Activated T-cell treated with anti-CD3 and anti-CD28 coated beads for 4 hours (primary cell): ENCODE measurements around the gene KATNAL2.
"Not testable (repeated sequence)": the region's sequence is repeated elsewhere in the genome, so short reads cannot be mapped to it uniquely, and the experiment has no call there.

Experiments
- DNase-seq: peaks from one replicate; pipeline ENCODE4 v3.0.0-alpha.2; 2020

KATNAL2 gene

GRCh38 chr18:46939998-46940571 lies 22.7 kb downstream of the KATNAL2 start:
- DNase-seq: no peak

GRCh38 chr18:46942646-46943045 lies 25.2 kb downstream of the KATNAL2 start:
- no peak for DNase-seq

- peak; percentile 17 for DNase-seq
These were observed 29.4 kb downstream of the KATNAL2 start for GRCh38 chr18:46946656-46947282.

- no peak for DNase-seq
These were observed 32.8 kb downstream of the KATNAL2 start for GRCh38 chr18:46950064-46950656.

GRCh38 chr18:46953195-46953594 lies 35.8 kb downstream of the KATNAL2 start:
- no peak for DNase-seq

- DNase-seq: no peak
These were observed 40.8 kb downstream of the KATNAL2 start for GRCh38 chr18:46958209-46958608.

- not testable (repeated sequence) for DNase-seq
These were observed 46.5 kb downstream of the KATNAL2 start for GRCh38 chr18:46963656-46964578.

GRCh38 chr18:46964579-46965293 lies 47.3 kb downstream of the KATNAL2 start:
- not testable (repeated sequence) for DNase-seq

GRCh38 chr18:46966266-46966665 lies 48.9 kb downstream of the KATNAL2 start:
- not testable (repeated sequence) for DNase-seq

- not testable (repeated sequence) for DNase-seq
These were observed 52.1 kb downstream of the KATNAL2 start for GRCh38 chr18:46969551-46969950.

GRCh38 chr18:47019870-47020269 lies 102.5 kb downstream of the KATNAL2 start:
- not testable (repeated sequence) for DNase-seq

GRCh38 chr18:47020757-47021156 lies 103.4 kb downstream of the KATNAL2 start:
- not testable (repeated sequence) for DNase-seq

- DNase-seq: not testable (repeated sequence)
These were observed 105.4 kb downstream of the KATNAL2 start for GRCh38 chr18:47022821-47023220.

- not testable (repeated sequence) for DNase-seq
These were observed 106.5 kb downstream of the KATNAL2 start for GRCh38 chr18:47023769-47024465.

- DNase-seq: not testable (repeated sequence)
These were observed 108.3 kb downstream of the KATNAL2 start for GRCh38 chr18:47025557-47026174.

- not testable (repeated sequence) for DNase-seq
These were observed 111.3 kb downstream of the KATNAL2 start for GRCh38 chr18:47028738-47029137.

- DNase-seq: not testable (repeated sequence)
These were observed 112.4 kb downstream of the KATNAL2 start for GRCh38 chr18:47029684-47030353.

- DNase-seq: not testable (repeated sequence)
These were observed 113.5 kb downstream of the KATNAL2 start for GRCh38 chr18:47030887-47031286.

GRCh38 chr18:47032945-47033344 lies 115.5 kb downstream of the KATNAL2 start:
- DNase-seq: no peak

GRCh38 chr18:47034591-47034990 lies 117.2 kb downstream of the KATNAL2 start:
- DNase-seq: not testable (repeated sequence)
